Ascending aorta (tissue), 2 donors: Measurements from ENCODE around the gene TNS4. TPM values are rescaled to one million over a fixed set of nuclear protein-coding genes. Genes with fewer than 3 reads are reported as not detected.

Source experiments
- DNase-seq, 2 donors: peaks; one replicate each; pipeline ENCODE4 v3.0.0-alpha.2; 2019; ENCODE audit warnings: low spot score in 2 of 2
- H3K27ac ChIP-seq, 2 donors: fragments of 200-600 bp; sonication (generic); one replicate each; pipeline ENCODE4 v1.5.1; 2016 to 2017; ENCODE audit warnings: mild to moderate bottlenecking in 1 of 2
- H3K27me3 ChIP-seq: fragments of 200-600 bp; sonication (generic); one replicate; pipeline ENCODE4 v1.5.1; 2017
- H3K36me3 ChIP-seq, 2 donors: fragments of 200-600 bp; sonication (generic); one replicate each; pipeline ENCODE4 v1.5.1; 2016
- H3K4me1 ChIP-seq, 2 donors: fragments of 200-600 bp; sonication (generic); one replicate each; pipeline ENCODE4 v1.5.1; 2016 to 2017; ENCODE audit warnings: mild to moderate bottlenecking in 1 of 2
- H3K4me3 ChIP-seq, 2 donors: fragments of 200-600 bp; sonication (generic); one replicate each; pipeline ENCODE4 v1.5.1; 2016 to 2017; ENCODE audit warnings: mild to moderate bottlenecking in 1 of 2
- H3K9me3 ChIP-seq, 2 donors: fragments of 200-600 bp; sonication (generic); one replicate each; pipeline ENCODE4 v1.5.1; 2016
- intact Hi-C: fragments of 100-400 bp; cut with DNase I; formaldehyde crosslinking; loops from one replicate; pipeline ENCODE4 v1.15.1; 2023
- total RNA-seq: library from RNA; depleted of rRNA; stranded (reverse); fragments of >200 nt; gene quantifications from one replicate; pipeline ENCODE4 v1.1.0, GENCODE V29; 2016
- TF ChIP-seq, protein P1 (sequence below), 3 experiments: fragments of 200-600 bp in 2 of 3; fragments of 450-650 bp in 1 of 3; sonication (generic) in 2 of 3; IDR thresholded peaks; one replicate each; pipeline ENCODE4 v1.5.1; 2016 to 2019; ENCODE audit warnings: antibody characterized with exemption in 3 of 3, mild to moderate bottlenecking in 1 of 3, moderate library complexity in 1 of 3

Gene TNS4
- total RNA-seq, 1 donor from 2014 or later, result not detected

GRCh38 chr17:40541060-40541872, 39.8 kb upstream of the TNS4 start:
- H3K9me3 ChIP-seq, result no peaks in the 10 kb centered on the region
- no peak overlapping the region for H3K4me3 ChIP-seq
- H3K27me3 ChIP-seq, result no peaks in the 10 kb centered on the region
- no peaks in the 10 kb centered on the region for H3K36me3 ChIP-seq
- intact Hi-C loops, result no loop called here
- peak overlapping the region; percentile 68 to 92 for H3K27ac ChIP-seq
- H3K4me1 ChIP-seq, result peaks cover 5 to 10% of the 10 kb centered on the region in 2 donors
- TF ChIP-seq, protein P1, sequence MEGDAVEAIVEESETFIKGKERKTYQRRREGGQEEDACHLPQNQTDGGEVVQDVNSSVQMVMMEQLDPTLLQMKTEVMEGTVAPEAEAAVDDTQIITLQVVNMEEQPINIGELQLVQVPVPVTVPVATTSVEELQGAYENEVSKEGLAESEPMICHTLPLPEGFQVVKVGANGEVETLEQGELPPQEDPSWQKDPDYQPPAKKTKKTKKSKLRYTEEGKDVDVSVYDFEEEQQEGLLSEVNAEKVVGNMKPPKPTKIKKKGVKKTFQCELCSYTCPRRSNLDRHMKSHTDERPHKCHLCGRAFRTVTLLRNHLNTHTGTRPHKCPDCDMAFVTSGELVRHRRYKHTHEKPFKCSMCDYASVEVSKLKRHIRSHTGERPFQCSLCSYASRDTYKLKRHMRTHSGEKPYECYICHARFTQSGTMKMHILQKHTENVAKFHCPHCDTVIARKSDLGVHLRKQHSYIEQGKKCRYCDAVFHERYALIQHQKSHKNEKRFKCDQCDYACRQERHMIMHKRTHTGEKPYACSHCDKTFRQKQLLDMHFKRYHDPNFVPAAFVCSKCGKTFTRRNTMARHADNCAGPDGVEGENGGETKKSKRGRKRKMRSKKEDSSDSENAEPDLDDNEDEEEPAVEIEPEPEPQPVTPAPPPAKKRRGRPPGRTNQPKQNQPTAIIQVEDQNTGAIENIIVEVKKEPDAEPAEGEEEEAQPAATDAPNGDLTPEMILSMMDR (IDR thresholded peaks at IDR 0.05), result no peak
- no peak for DNase-seq

DNA sequence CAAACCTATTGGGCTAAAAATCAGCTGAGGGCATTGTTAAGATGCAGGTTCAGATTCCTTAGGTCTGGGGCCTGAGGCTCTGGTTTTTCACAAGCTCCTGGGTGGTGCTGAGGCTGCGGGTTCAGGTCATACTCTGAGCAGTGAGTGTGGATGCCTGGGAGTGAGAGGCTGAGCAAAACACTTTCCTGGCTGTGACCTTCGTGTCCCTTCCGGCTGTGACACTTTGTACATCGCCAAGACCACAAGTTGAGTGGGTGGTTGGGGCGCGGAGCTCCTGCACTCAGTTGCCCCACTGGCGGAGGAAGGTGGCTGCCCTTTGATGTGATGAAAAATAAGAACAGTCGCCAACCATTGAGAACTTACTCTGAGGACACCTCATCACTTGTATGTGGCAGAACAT, 39.0 kb upstream of the TNS4 start:
- Histone ChIP-seq H3K4me3 (no peak overlapping the region), H3K27me3 (no peaks in the 10 kb centered on the region), H3K4me1 (peaks cover 5 to 16% of the 10 kb centered on the region in 2 donors), H3K27ac (peak overlapping the region; percentile 28 to 84), H3K36me3 (no peaks in the 10 kb centered on the region), H3K9me3 (no peaks in the 10 kb centered on the region)
- DNase-seq, result no peak
- TF ChIP-seq, protein P1 (IDR thresholded peaks at IDR 0.05), result no peak
- intact Hi-C loops, result no loop called here

GRCh38 chr17:40539711-40540411, 38.4 kb upstream of the TNS4 start:
- Histone ChIP-seq H3K27me3 (no peaks in the 10 kb centered on the region), H3K4me3 (no peak overlapping the region), H3K27ac (peak overlapping the region; percentile 14 to 84), H3K9me3 (no peaks in the 10 kb centered on the region), H3K36me3 (no peaks in the 10 kb centered on the region), H3K4me1 (peaks cover 5 to 16% of the 10 kb centered on the region in 2 donors)
- TF ChIP-seq, protein P1 (IDR thresholded peaks at IDR 0.05), result no peak
- intact Hi-C loops, result loop anchor here (5.0 kb wide), 1 partner anchor 233 kb away; the partner anchor contains the start of gene RARA
- no peak for DNase-seq

GRCh38 chr17:40538936-40539705, 37.7 kb upstream of the TNS4 start:
- no peak for DNase-seq
- no peaks in the 10 kb centered on the region for H3K9me3 ChIP-seq
- no peaks in the 10 kb centered on the region for H3K27me3 ChIP-seq
- H3K4me3 ChIP-seq, result no peak overlapping the region
- H3K36me3 ChIP-seq, result no peaks in the 10 kb centered on the region
- H3K4me1 ChIP-seq, result peaks cover 5 to 16% of the 10 kb centered on the region in 2 donors
- intact Hi-C loops, result loop anchor here (5.0 kb wide), 1 partner anchor 232 kb away; the partner anchor contains the start of gene RARA
- TF ChIP-seq, protein P1 (IDR thresholded peaks at IDR 0.05), result no peak
- peak overlapping the region; percentile 58 to 84 for H3K27ac ChIP-seq
